Gastroesophageal sphincter (tissue), 4 donors: ENCODE data around the gene TM9SF4. TPM values are rescaled to one million over a fixed set of nuclear protein-coding genes. Genes with fewer than 3 reads are reported as not detected.

Experiments used
- ATAC-seq: fragments of 150-250 bp; one replicate; pipeline ENCODE4 v1.9.1; 2016; ENCODE audit warnings: mild to moderate bottlenecking, moderate library complexity
- H3K27ac ChIP-seq, 4 donors: fragments of 200-600 bp; sonication (generic) in 3 of 4; 1 replicate in 3 of 4; 2 replicates in 1 of 4; pipeline ENCODE4 v1.5.1; 2016 to 2019
- H3K27me3 ChIP-seq: fragments of 200-600 bp; sonication (generic); one replicate; pipeline ENCODE4 v1.5.1; 2019
- H3K36me3 ChIP-seq, 2 donors: fragments of 200-600 bp; sonication (generic); one replicate each; pipeline ENCODE4 v1.5.1; 2019; ENCODE audit warnings: control low read depth in 1 of 2
- H3K4me1 ChIP-seq, 3 donors: fragments of 200-600 bp; sonication (generic); 1 replicate in 2 of 3; 2 replicates in 1 of 3; pipeline ENCODE4 v1.5.1; 2016 to 2019; ENCODE audit warnings: control low read depth in 2 of 3
- H3K4me3 ChIP-seq, 2 donors: fragments of 200-600 bp; sonication (generic); one replicate each; pipeline ENCODE4 v1.5.1; 2019; ENCODE audit warnings: mild to moderate bottlenecking in 1 of 2, moderate library complexity in 1 of 2
- H3K9me3 ChIP-seq, 3 donors: fragments of 200-600 bp; sonication (generic); one replicate each; pipeline ENCODE4 v1.5.1; 2017 to 2019; ENCODE audit warnings: control low read depth in 2 of 3
- CTCF ChIP-seq, 4 experiments: fragments of 200-600 bp in 2 of 4; fragments of 450-650 bp in 2 of 4; sonication (generic) in 1 of 4; IDR thresholded peaks; one replicate each; pipeline ENCODE4 v1.5.1; 2017 to 2019; ENCODE audit warnings: antibody characterized with exemption in 4 of 4, mild to moderate bottlenecking in 2 of 4, moderate library complexity in 2 of 4
- EP300 ChIP-seq: sonication (generic); formaldehyde crosslinking; IDR thresholded peaks from one replicate; pipeline ENCODE4 v1.6.1; 2017; ENCODE audit warnings: antibody characterized with exemption, mild to moderate bottlenecking
- POLR2A ChIP-seq, 2 donors: fragments of 450-650 bp; IDR thresholded peaks; one replicate each; pipeline ENCODE4 v1.6.1; 2017; ENCODE audit warnings: antibody characterized with exemption in 2 of 2, mild to moderate bottlenecking in 2 of 2, moderate library complexity in 1 of 2
- POLR2AphosphoS5 ChIP-seq: sonication (generic); formaldehyde crosslinking; IDR thresholded peaks from one replicate; pipeline ENCODE4 v1.6.1; 2017; ENCODE audit warnings: antibody characterized with exemption
- WGBS, 2 donors: methylation state at CpG; one replicate each; pipeline ENCODE4 v1.1.5; 2018; ENCODE audit warnings: low coverage in 1 of 2; 5-methylcytosine and 5-hydroxymethylcytosine counted together
- total RNA-seq, 4 donors: library from RNA; depleted of rRNA; stranded (reverse); fragments of >200 nt; gene quantifications; one replicate each; pipeline ENCODE4 v1.1.0, GENCODE V29; 2016

The TM9SF4 gene
- total RNA-seq, 4 donors from 2014 or later, result 20.7 to 32.6 (median 22.9) TPM

GRCh38 chr20:32091888-32092346 lies 17.6 kb upstream of the TM9SF4 start:
- TF ChIP-seq CTCF (IDR thresholded peaks at IDR 0.05) (peak; percentile 53 to 87 (median 75)), POLR2A (IDR thresholded peaks at IDR 0.05) (no peak)
- Histone ChIP-seq H3K4me3 (no peak overlapping the region), H3K36me3 (no peaks in the 10 kb centered on the region), H3K4me1 (peaks cover 0 to 7% (median 0%) of the 10 kb centered on the region in 3 donors), H3K9me3 (no peaks in the 10 kb centered on the region), H3K27me3 (peaks cover 30% of the 10 kb centered on the region), H3K27ac (no peak overlapping the region)
- ATAC-seq, result peak; percentile 60
- 3% methylated on average over 6 to 7 of the region's 7 CpGs for WGBS, 2 donors

- no peak overlapping the region for H3K27ac ChIP-seq
- no peaks in the 10 kb centered on the region for H3K9me3 ChIP-seq
- peaks cover 66% of the 10 kb centered on the region for H3K27me3 ChIP-seq
- 40 to 60% methylated on average over 1 to 5 of the region's 6 CpGs for WGBS, 2 donors
- ATAC-seq, result no peak
- no peak for TF ChIP-seq EP300
- TF ChIP-seq POLR2AphosphoS5, result no peak
- no peak for TF ChIP-seq CTCF (IDR thresholded peaks at IDR 0.05)
- no peak for TF ChIP-seq POLR2A (IDR thresholded peaks at IDR 0.05)
- H3K36me3 ChIP-seq, result no peaks in the 10 kb centered on the region
- no peaks in the 10 kb centered on the region for H3K4me1 ChIP-seq
- no peak overlapping the region for H3K4me3 ChIP-seq
Measured at GRCh38 chr20:32098786-32099185, 10.7 kb upstream of the TM9SF4 start.

GRCh38 chr20:32108814-32109391 lies 611 bp upstream of the TM9SF4 start:
- TF ChIP-seq POLR2AphosphoS5, result no peak
- Histone ChIP-seq H3K4me3 (peak overlapping the region; percentile 76 to 93), H3K27me3 (peaks cover 5% of the 10 kb centered on the region), H3K4me1 (peaks cover 0 to 32% (median 11%) of the 10 kb centered on the region in 3 donors), H3K36me3 (no peaks in the 10 kb centered on the region), H3K27ac (peak overlapping the region in 3 of 4 donors; percentile 98 to 99 (median 99)), H3K9me3 (no peaks in the 10 kb centered on the region)
- 49 to 59% methylated on average over 5 of the region's 5 CpGs for WGBS, 2 donors
- ATAC-seq, result no peak

- peak overlapping the region; percentile 76 to 93 for H3K4me3 ChIP-seq
- H3K4me1 ChIP-seq, result peaks cover 0 to 44% (median 11%) of the 10 kb centered on the region in 3 donors
- no peaks in the 10 kb centered on the region for H3K36me3 ChIP-seq
- H3K27me3 ChIP-seq, result peaks cover 2% of the 10 kb centered on the region
- ATAC-seq, result no peak
- H3K27ac ChIP-seq, result peak overlapping the region; percentile 90 to 99 (median 98)
- 0 to 1% methylated on average over 6 to 8 of the region's 8 CpGs for WGBS, 2 donors
- TF ChIP-seq POLR2AphosphoS5, result no peak
- no peak for TF ChIP-seq CTCF (IDR thresholded peaks at IDR 0.05)
- no peak for TF ChIP-seq EP300
- no peak for TF ChIP-seq POLR2A (IDR thresholded peaks at IDR 0.05)
- no peaks in the 10 kb centered on the region for H3K9me3 ChIP-seq
Measured at GRCh38 chr20:32110173-32110704, 725 bp downstream of the TM9SF4 start.

GRCh38 chr20:32110727-32111126 lies 1.2 kb downstream of the TM9SF4 start:
- 50 to 70% methylated on average over 2 to 3 of the region's 3 CpGs for WGBS, 2 donors
- Histone ChIP-seq H3K9me3 (no peaks in the 10 kb centered on the region), H3K4me1 (peaks cover 0 to 47% (median 11%) of the 10 kb centered on the region in 3 donors), H3K4me3 (peak overlapping the region in 1 of 2 donors; percentile 93), H3K36me3 (no peaks in the 10 kb centered on the region), H3K27me3 (no peaks in the 10 kb centered on the region), H3K27ac (peak overlapping the region in 1 of 4 donors; percentile 99)
- no peak for ATAC-seq
- TF ChIP-seq CTCF (IDR thresholded peaks at IDR 0.05) (no peak), POLR2AphosphoS5 (no peak), EP300 (no peak), POLR2A (IDR thresholded peaks at IDR 0.05) (no peak)
